Erythroblast (primary cell): Measurements from ENCODE around the gene SMYD4.

Experiments
- GATA1 ChIP-seq: IDR thresholded peaks from 2 replicates; pipeline ENCODE4 v1.6.1; 2011; ENCODE audit warnings: low read depth, mild to moderate bottlenecking, control low read depth, low read length, moderate library complexity
- POLR2A ChIP-seq: IDR thresholded peaks from 2 replicates; pipeline ENCODE4 v1.6.1; 2011; ENCODE audit warnings: mild to moderate bottlenecking, low read length

DNA sequence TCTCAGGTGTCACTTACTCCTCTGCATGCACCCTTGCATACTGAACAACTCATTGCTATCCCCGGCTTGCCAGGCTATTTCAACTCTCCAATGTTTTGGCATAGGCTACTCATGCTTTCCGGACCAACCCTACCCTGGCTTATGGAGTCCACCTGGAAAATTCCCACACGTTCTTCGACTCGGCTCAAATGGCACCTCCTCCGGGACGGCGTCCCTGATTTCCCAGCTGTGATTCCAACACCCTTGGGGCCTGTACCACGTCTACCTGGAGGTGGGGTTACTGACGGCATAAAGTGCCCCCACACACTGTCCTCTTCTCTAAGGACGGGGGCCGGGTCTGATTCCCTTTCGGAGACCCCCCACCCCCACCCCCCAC is 498 bp downstream of the SMYD4 start:
- no peak for TF ChIP-seq POLR2A
- TF ChIP-seq GATA1: no peak
